Loucy (cell line): ENCODE data around the gene PANK2.

Experiments
- H2AFZ ChIP-seq: fragments of 200-600 bp; sonication (generic); 2 replicates; pipeline ENCODE4 v1.6.0; 2016; ENCODE audit warnings: antibody characterized with exemption, mild to moderate bottlenecking, low read length, moderate library complexity
- H3F3A ChIP-seq: fragments of 200-600 bp; 2 replicates; pipeline ENCODE4 v1.6.0; 2016; ENCODE audit warnings: antibody characterized with exemption, low read depth, mild to moderate bottlenecking
- H3K27me3 ChIP-seq: fragments of 200-600 bp; sonication (generic); 2 replicates; pipeline ENCODE4 v1.6.1; 2014; ENCODE audit warnings: low read length, mild to moderate bottlenecking; ENCODE audit not compliant: insufficient read depth, poor library complexity, severe bottlenecking
- H3K36me3 ChIP-seq: fragments of 200-600 bp; sonication (generic); 2 replicates; pipeline ENCODE4 v1.6.1; 2016; ENCODE audit warnings: low read length; ENCODE audit not compliant: insufficient read depth
- H3K4me1 ChIP-seq: fragments of 200-600 bp; sonication (generic); 2 replicates; pipeline ENCODE4 v1.5.1; 2014; ENCODE audit warnings: low read length, mild to moderate bottlenecking; ENCODE audit not compliant: insufficient read depth, poor library complexity, severe bottlenecking
- H3K4me2 ChIP-seq: fragments of 200-600 bp; sonication (generic); 2 replicates; pipeline ENCODE4 v1.6.0; 2014; ENCODE audit warnings: antibody characterized with exemption, low read length, low read depth, mild to moderate bottlenecking; ENCODE audit not compliant: poor library complexity, severe bottlenecking
- H3K4me3 ChIP-seq: fragments of 200-600 bp; sonication (generic); 2 replicates; pipeline ENCODE4 v1.5.1; 2014; ENCODE audit warnings: low read length, mild to moderate bottlenecking, mixed read lengths; ENCODE audit not compliant: poor library complexity, severe bottlenecking
- H3K79me2 ChIP-seq: fragments of 200-600 bp; sonication (generic); 2 replicates; pipeline ENCODE4 v1.6.1; 2014; ENCODE audit warnings: low read length; ENCODE audit not compliant: insufficient read depth
- H3K9ac ChIP-seq: fragments of 200-600 bp; sonication (generic); 2 replicates; pipeline ENCODE4 v1.6.0; 2014; ENCODE audit warnings: mild to moderate bottlenecking, low read depth, low read length, moderate library complexity; ENCODE audit not compliant: poor library complexity, severe bottlenecking
- H3K9me2 ChIP-seq: fragments of 200-600 bp; sonication (generic); replicated peaks from 2 replicates; pipeline ENCODE4 v1.6.1; 2016; ENCODE audit warnings: low read depth, low read length, mixed read lengths
- H3K9me3 ChIP-seq: fragments of 200-600 bp; sonication (generic); 2 replicates; pipeline ENCODE4 v1.6.1; 2014; ENCODE audit warnings: mild to moderate bottlenecking, antibody characterized with exemption, low read length, low read depth; ENCODE audit not compliant: insufficient read depth
- H4K20me1 ChIP-seq: fragments of 200-600 bp; sonication (generic); 2 replicates; pipeline ENCODE4 v1.6.0; 2014; ENCODE audit warnings: antibody characterized with exemption, low read length, mild to moderate bottlenecking; ENCODE audit not compliant: insufficient read depth, poor library complexity, severe bottlenecking
- CTCF ChIP-seq: fragments of 200-600 bp; sonication (generic); conservative IDR thresholded peaks from 2 replicates; pipeline ENCODE4 v1.5.1; 2014; ENCODE audit warnings: mild to moderate bottlenecking, antibody characterized with exemption, low read length
- EZH2phosphoT487 ChIP-seq: fragments of 200-600 bp; IDR thresholded peaks from 2 replicates; pipeline ENCODE4 v1.6.1; 2018; ENCODE audit warnings: antibody characterized with exemption, mild to moderate bottlenecking, moderate library complexity, borderline replicate concordance

Gene PANK2

GRCh38 chr20:3887876-3888620 lies 1.1 kb upstream of the PANK2 start:
- peaks cover 34% of the 10 kb centered on the region for H4K20me1 ChIP-seq
- H3K9me3 ChIP-seq = no peaks in the 10 kb centered on the region
- H2AFZ ChIP-seq = peak overlapping the region; percentile 88; the same call in 1 of the 2 replicates
- H3K9ac ChIP-seq = peak overlapping the region; percentile 89
- H3K4me3 ChIP-seq = peak overlapping the region; percentile 87
- TF ChIP-seq CTCF (no peak), EZH2phosphoT487 (no peak)
- H3F3A ChIP-seq = no peaks in the 10 kb centered on the region
- H3K4me1 ChIP-seq = peaks cover 26% of the 10 kb centered on the region
- no peaks in the 10 kb centered on the region for H3K9me2 ChIP-seq
- peaks cover 56% of the 10 kb centered on the region for H3K79me2 ChIP-seq
- H3K36me3 ChIP-seq = no peaks in the 10 kb centered on the region
- H3K27me3 ChIP-seq = no peaks in the 10 kb centered on the region
- peak overlapping the region; percentile 78 for H3K4me2 ChIP-seq

- peaks cover 30% of the 10 kb centered on the region for H3K4me1 ChIP-seq
These were observed 556 bp downstream of the PANK2 start for GRCh38 chr20:3889489-3890397.

GRCh38 chr20:3890398-3890751 lies 1.2 kb downstream of the PANK2 start:
- Histone ChIP-seq H3K4me3 (peak overlapping the region; percentile 87), H3K9me2 (no peaks in the 10 kb centered on the region), H3K4me2 (peak overlapping the region; percentile 96), H3K79me2 (peaks cover 80% of the 10 kb centered on the region), H3K9me3 (no peaks in the 10 kb centered on the region), H3K9ac (peak overlapping the region; percentile 95), H3K27me3 (no peaks in the 10 kb centered on the region), H2AFZ (no peak overlapping the region), H4K20me1 (peaks cover 49% of the 10 kb centered on the region), H3K4me1 (peaks cover 32% of the 10 kb centered on the region), H3F3A (no peaks in the 10 kb centered on the region), H3K36me3 (no peaks in the 10 kb centered on the region)
- TF ChIP-seq EZH2phosphoT487 = no peak

More at GRCh38 chr20:3889489-3890397, 556 bp downstream of the PANK2 start:
- H3F3A ChIP-seq = no peaks in the 10 kb centered on the region
- peak overlapping the region; percentile 87 for H3K4me3 ChIP-seq
- H3K9me3 ChIP-seq = no peaks in the 10 kb centered on the region
- TF ChIP-seq EZH2phosphoT487 (no peak), CTCF (no peak)
- peak overlapping the region; percentile 95 for H3K9ac ChIP-seq
- no peaks in the 10 kb centered on the region for H3K9me2 ChIP-seq
- H3K4me2 ChIP-seq = peak overlapping the region; percentile 96
- no peaks in the 10 kb centered on the region for H3K27me3 ChIP-seq
- peaks cover 44% of the 10 kb centered on the region for H4K20me1 ChIP-seq
- H3K79me2 ChIP-seq = peaks cover 73% of the 10 kb centered on the region
- H3K36me3 ChIP-seq = no peaks in the 10 kb centered on the region
- H2AFZ ChIP-seq = 0 out of 2 replicates have a peak overlapping the region, but pooled peaks have one; percentile 45
